Panc1 (cell line): ENCODE data around the gene BLVRA. TPM values are rescaled to one million over a fixed set of nuclear protein-coding genes. Genes with fewer than 3 reads are reported as not detected.

Source experiments
- ATAC-seq: fragments of 200-7000 bp; cut with Tn5 transposase; 2 replicates; pipeline ENCODE4 v1.9.1; 2020; ENCODE audit warnings: mild to moderate bottlenecking, moderate library complexity
- BruUV-seq: library from RNA; stranded (reverse); fragments of 400-500 nt; replicated peaks from 2 replicates; lab custom pipeline; 2021; lab: Mats Ljungman, UMichigan
- CTCF ChIA-PET: fragments of 300-600 bp; sonication (Branson Sonifier 250); formaldehyde crosslinking; loops from one replicate; lab custom pipeline; 2022; ENCODE audit warnings: antibody characterized with exemption; lab: Charles Lee
- POLR2A ChIA-PET: fragments of 300-600 bp; sonication (Branson Sonifier 250); formaldehyde crosslinking; loops from one replicate; lab custom pipeline; 2022; ENCODE audit warnings: antibody characterized with exemption; lab: Charles Lee
- DNase-seq: peaks from one replicate; pipeline ENCODE4 v3.0.0-alpha.2; 2010; ENCODE audit warnings: low read depth, low spot score
- H3K27ac ChIP-seq: 2 replicates; pipeline ENCODE4 v1.5.1; 2011; ENCODE audit warnings: mild to moderate bottlenecking, low read length, inconsistent platforms
- H3K27me3 ChIP-seq: fragments of 200-500 bp; sonication (Bioruptor generic); 2 replicates; pipeline ENCODE4 v1.6.0; 2014; ENCODE audit warnings: low read length, inconsistent platforms; ENCODE audit not compliant: control insufficient read depth, insufficient read depth
- H3K36me3 ChIP-seq: fragments of 200-500 bp; sonication (Bioruptor generic); 2 replicates; pipeline ENCODE4 v1.5.1; 2014; ENCODE audit warnings: inconsistent platforms, mild to moderate bottlenecking, low read length, moderate library complexity; ENCODE audit not compliant: control insufficient read depth, insufficient read depth
- H3K4me1 ChIP-seq: 2 replicates; pipeline ENCODE4 v1.5.1; 2011; ENCODE audit warnings: inconsistent platforms, mild to moderate bottlenecking, low read length, moderate library complexity; ENCODE audit not compliant: control insufficient read depth, insufficient read depth
- H3K4me3 ChIP-seq, 2 experiments: 2 replicates each; pipeline ENCODE4 v1.5.1; 2011 to 2012; ENCODE audit warnings: low read depth in 2 of 2, low read length in 2 of 2, mild to moderate bottlenecking in 2 of 2, inconsistent platforms in 1 of 2, moderate library complexity in 1 of 2
- H3K9me3 ChIP-seq: fragments of 200-500 bp; sonication (Bioruptor generic); 2 replicates; pipeline ENCODE4 v1.5.1; 2014; ENCODE audit warnings: low read depth, mild to moderate bottlenecking, inconsistent platforms, low read length, moderate library complexity; ENCODE audit not compliant: control insufficient read depth, insufficient read depth
- POLR2AphosphoS5 ChIP-seq: IDR thresholded peaks from 2 replicates; pipeline ENCODE4 v1.6.1; 2012; ENCODE audit warnings: mild to moderate bottlenecking, low read depth, low read length, moderate library complexity
- SIN3A ChIP-seq: IDR thresholded peaks from 2 replicates; pipeline ENCODE4 v1.6.1; 2012; ENCODE audit warnings: low read depth, mild to moderate bottlenecking, low read length, moderate library complexity, borderline replicate concordance; ENCODE audit not compliant: insufficient read depth
- TCF7L2 ChIP-seq: IDR thresholded peaks from 2 replicates; pipeline ENCODE4 v1.6.1; 2011; ENCODE audit warnings: mild to moderate bottlenecking, low read depth, low read length, inconsistent platforms
- in situ Hi-C: cut with HindIII; loops from 2 replicates; pipeline ENCODE4 v1.10.0; 2016; ENCODE audit warnings: low sequenced_read_pairs, low pct_unique_long_range_greater_than_20kb
- intact Hi-C: fragments of 100-400 bp; cut with micrococcal nuclease; formaldehyde crosslinking; loops from one replicate; pipeline ENCODE4 v1.10.0; 2022; ENCODE audit not compliant: unreplicated experiment
- total RNA-seq: library from RNA; stranded (reverse); gene quantifications from one replicate; pipeline ENCODE4 v1.2.1, GENCODE V29; 2021; ENCODE audit not compliant: unreplicated experiment
- TF ChIP-seq, protein P1 (sequence below), 2 experiments: IDR thresholded peaks; 2 replicates each; pipeline ENCODE4 v1.6.1; 2011 to 2012; ENCODE audit warnings: low read depth in 2 of 2, control low read depth in 1 of 2, low read length in 1 of 2, mild to moderate bottlenecking in 1 of 2, moderate library complexity in 1 of 2; ENCODE audit not compliant: insufficient read depth in 1 of 2
- TF ChIP-seq, protein P2 (sequence below): fragments of 450-650 bp; IDR thresholded peaks from 2 replicates; pipeline ENCODE4 v1.5.1; 2017; ENCODE audit warnings: mild to moderate bottlenecking

The BLVRA gene
- total RNA-seq, 1 experiment from 2014 or later = 85.5 TPM

DNA sequence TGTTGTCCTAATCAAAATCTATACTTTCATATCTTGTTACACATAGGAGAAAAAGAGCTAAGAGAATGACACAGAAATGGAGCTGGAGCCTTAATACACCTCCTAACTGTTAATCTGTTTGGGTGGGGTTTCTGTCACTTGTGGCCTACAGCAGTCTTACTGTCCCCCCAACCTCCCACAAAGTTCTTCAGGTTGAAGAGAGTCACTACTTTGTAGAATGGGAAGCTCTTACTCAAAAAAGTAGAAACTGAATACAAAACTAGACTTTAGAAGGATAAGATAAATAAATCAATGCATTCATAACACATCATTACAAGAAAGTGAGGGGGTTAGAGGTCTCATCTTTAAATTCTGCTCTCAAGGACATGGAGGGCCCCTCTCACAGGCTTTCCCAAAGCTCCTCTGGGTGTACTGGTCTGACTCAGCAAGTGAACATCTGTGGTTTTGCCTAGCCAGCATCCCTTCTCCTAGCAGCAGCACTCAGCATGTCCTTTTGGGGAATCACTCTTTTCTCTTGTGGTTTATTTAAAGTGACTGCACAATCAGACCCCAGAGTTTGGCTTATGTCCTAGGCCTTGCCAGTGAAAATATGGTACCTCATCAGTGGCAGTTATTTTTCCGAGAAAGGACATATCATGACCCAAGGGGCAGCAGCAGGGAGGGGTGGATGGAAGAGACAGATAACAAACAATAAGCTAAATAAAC lies 2.0 kb upstream of the BLVRA start:
- POLR2A ChIA-PET = interaction anchor here (0.7 kb wide), 1 partner anchor 366 kb away, joined by 5 read pairs; no protein-coding TSS in a partner anchor
- intact Hi-C loops = no loop called here
- no TSS peak for BruUV-seq

DNA sequence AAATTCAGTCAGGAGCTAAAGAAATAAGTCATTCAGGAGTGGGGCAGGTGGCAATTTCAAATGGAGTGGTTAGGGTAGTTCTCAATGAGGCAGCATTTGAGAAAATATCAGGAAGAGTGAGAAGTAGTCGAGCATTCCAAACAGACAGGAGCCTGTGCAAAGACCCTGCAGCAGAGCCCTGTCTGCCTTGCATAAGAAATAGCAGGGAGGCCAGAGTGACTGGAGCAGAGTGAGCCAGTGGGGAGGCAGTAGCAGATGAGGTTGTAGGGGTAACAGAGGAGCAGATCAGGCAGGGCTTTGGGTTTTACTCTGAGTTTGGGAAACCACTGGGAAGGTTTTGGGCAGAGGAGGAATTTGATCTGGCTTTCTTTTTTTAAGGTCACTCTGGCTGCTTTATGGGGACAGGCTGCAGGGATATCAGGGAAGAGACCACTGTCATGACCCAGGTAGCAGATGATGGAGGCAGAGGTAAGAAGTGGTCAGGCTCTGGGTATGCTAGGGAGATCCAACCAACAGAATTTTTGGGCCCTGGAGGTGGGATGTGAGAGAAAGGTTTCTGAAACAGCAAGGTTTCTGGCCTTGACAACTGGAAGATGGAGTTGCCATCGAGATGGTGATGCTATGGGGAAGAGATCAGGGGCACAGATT lies 1.3 kb upstream of the BLVRA start:
- Histone ChIP-seq H3K27me3 (no peaks in the 10 kb centered on the region), H3K4me1 (peaks cover 16% of the 10 kb centered on the region), H3K27ac (no peak overlapping the region), H3K9me3 (no peaks in the 10 kb centered on the region), H3K36me3 (no peaks in the 10 kb centered on the region), H3K4me3 (no peak overlapping the region)
- BruUV-seq = no TSS peak
- CTCF ChIA-PET = interaction anchor here (0.6 kb wide), 1 partner anchor 35 kb away, joined by 6 read pairs; no protein-coding TSS in a partner anchor
- TF ChIP-seq, protein P1, sequence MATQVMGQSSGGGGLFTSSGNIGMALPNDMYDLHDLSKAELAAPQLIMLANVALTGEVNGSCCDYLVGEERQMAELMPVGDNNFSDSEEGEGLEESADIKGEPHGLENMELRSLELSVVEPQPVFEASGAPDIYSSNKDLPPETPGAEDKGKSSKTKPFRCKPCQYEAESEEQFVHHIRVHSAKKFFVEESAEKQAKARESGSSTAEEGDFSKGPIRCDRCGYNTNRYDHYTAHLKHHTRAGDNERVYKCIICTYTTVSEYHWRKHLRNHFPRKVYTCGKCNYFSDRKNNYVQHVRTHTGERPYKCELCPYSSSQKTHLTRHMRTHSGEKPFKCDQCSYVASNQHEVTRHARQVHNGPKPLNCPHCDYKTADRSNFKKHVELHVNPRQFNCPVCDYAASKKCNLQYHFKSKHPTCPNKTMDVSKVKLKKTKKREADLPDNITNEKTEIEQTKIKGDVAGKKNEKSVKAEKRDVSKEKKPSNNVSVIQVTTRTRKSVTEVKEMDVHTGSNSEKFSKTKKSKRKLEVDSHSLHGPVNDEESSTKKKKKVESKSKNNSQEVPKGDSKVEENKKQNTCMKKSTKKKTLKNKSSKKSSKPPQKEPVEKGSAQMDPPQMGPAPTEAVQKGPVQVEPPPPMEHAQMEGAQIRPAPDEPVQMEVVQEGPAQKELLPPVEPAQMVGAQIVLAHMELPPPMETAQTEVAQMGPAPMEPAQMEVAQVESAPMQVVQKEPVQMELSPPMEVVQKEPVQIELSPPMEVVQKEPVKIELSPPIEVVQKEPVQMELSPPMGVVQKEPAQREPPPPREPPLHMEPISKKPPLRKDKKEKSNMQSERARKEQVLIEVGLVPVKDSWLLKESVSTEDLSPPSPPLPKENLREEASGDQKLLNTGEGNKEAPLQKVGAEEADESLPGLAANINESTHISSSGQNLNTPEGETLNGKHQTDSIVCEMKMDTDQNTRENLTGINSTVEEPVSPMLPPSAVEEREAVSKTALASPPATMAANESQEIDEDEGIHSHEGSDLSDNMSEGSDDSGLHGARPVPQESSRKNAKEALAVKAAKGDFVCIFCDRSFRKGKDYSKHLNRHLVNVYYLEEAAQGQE (IDR thresholded peaks at IDR 0.05; ENCODE audit: insufficient read depth in 1 of 2, low read depth in 2 of 2, low read length in 1 of 2) = no peak
- TF ChIP-seq POLR2AphosphoS5 (no peak), TCF7L2 (no peak), SIN3A (no peak)
- TF ChIP-seq, protein P2, sequence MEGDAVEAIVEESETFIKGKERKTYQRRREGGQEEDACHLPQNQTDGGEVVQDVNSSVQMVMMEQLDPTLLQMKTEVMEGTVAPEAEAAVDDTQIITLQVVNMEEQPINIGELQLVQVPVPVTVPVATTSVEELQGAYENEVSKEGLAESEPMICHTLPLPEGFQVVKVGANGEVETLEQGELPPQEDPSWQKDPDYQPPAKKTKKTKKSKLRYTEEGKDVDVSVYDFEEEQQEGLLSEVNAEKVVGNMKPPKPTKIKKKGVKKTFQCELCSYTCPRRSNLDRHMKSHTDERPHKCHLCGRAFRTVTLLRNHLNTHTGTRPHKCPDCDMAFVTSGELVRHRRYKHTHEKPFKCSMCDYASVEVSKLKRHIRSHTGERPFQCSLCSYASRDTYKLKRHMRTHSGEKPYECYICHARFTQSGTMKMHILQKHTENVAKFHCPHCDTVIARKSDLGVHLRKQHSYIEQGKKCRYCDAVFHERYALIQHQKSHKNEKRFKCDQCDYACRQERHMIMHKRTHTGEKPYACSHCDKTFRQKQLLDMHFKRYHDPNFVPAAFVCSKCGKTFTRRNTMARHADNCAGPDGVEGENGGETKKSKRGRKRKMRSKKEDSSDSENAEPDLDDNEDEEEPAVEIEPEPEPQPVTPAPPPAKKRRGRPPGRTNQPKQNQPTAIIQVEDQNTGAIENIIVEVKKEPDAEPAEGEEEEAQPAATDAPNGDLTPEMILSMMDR = no peak
- DNase-seq (no peak), ATAC-seq (no peak)
- intact Hi-C loops = no loop called here
- in situ Hi-C loops = no loop called here
- POLR2A ChIA-PET = no interaction called here

More for the DNA sequence above, 2.0 kb upstream of the BLVRA start:
- no peaks in the 10 kb centered on the region for H3K9me3 ChIP-seq
- no peak overlapping the region for H3K4me3 ChIP-seq
- no peak for TF ChIP-seq TCF7L2
- TF ChIP-seq, protein P1 (IDR thresholded peaks at IDR 0.05; ENCODE audit: insufficient read depth in 1 of 2, low read depth in 2 of 2, low read length in 1 of 2) = no peak
- TF ChIP-seq SIN3A = no peak
- TF ChIP-seq, protein P2 = no peak
- no peak for TF ChIP-seq POLR2AphosphoS5
- CTCF ChIA-PET = no interaction called here
- peaks cover 12% of the 10 kb centered on the region for H3K4me1 ChIP-seq
- H3K27me3 ChIP-seq = no peaks in the 10 kb centered on the region
- in situ Hi-C loops = no loop called here
- no peaks in the 10 kb centered on the region for H3K36me3 ChIP-seq
- H3K27ac ChIP-seq = no peak overlapping the region
- DNase-seq (no peak), ATAC-seq (no peak)
